GM21367 (cell line): ENCODE results near the gene EPHA8.

ENCODE experiments used
- ATAC-seq: cut with Tn5 transposase; IDR thresholded peaks from one replicate; pipeline ENCODE4 v1.9.1; 2021; ENCODE audit not compliant: unreplicated experiment

EPHA8 gene

DNA sequence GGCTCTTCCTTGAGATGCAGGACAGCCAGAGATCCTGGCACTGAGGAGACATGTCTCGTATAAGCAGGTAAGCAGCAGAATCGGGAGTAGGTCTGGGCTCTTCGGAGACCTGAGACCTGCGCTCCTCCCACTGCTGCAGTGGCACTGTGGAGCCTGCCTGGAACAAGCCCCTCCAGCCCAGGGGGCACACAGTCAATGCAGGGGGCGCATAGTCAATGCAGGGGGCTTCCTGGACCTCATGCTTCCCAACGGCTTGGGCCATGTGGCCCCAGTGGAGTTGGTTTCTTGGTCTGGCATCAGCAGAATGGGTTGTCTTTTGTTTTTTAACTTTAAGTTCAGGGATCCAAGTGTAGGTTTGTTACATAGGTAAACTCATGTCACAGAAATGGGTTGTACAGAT, 27.9 kb upstream of the EPHA8 start:
- no peak for ATAC-seq

DNA sequence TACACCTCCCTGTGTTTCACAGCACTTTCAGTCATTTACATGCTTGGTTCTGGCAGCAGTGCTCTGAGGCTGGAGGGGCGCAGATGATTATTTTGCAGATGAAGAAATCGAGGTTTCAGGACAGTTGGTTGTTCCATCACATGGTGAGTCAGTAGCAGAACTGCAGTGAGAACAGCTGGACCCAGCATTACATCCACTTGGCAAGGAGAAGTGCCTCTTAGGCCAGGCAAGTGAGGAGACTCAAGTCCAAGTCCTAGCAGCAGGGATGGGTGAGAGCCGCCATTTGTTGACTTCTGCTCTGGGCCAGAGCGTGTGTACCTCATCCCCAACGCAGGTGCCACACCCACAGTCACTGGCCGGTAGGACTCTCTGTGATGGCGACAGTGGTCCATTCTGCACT, 26.8 kb upstream of the EPHA8 start:
- ATAC-seq = no peak

DNA sequence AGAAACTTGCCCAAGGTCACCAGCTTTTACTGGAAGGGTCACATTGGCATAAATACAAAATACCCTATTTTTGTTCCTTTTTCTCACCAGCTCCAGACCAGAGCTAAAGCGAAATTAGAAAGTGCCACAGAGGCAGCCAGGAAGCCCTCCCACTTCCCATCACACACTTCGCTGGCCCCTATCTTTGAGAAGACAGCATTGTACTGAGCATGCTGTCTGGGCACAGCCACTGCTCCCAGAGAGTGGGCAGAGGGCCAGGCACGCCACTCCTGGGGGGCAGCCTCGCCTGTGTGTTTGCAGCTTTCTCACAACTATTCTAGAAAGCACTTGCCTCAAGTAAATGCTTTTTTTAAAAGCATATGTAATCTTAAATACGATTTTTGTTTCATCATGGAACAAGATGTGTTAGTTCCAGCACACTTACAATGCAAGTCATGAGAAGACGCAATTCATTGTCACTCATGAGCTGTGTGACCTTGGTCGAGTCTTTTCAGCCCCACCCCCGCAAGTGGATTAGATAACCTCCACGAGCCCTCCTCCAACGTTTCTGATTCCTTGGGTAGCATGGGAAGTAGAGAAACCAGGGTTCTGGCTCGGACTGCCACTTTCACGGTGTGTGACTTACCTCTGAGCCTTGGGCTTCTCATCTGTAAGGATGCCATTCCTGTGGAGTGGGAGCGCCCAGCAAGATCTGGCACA, 25.7 kb upstream of the EPHA8 start:
- no peak for ATAC-seq

DNA sequence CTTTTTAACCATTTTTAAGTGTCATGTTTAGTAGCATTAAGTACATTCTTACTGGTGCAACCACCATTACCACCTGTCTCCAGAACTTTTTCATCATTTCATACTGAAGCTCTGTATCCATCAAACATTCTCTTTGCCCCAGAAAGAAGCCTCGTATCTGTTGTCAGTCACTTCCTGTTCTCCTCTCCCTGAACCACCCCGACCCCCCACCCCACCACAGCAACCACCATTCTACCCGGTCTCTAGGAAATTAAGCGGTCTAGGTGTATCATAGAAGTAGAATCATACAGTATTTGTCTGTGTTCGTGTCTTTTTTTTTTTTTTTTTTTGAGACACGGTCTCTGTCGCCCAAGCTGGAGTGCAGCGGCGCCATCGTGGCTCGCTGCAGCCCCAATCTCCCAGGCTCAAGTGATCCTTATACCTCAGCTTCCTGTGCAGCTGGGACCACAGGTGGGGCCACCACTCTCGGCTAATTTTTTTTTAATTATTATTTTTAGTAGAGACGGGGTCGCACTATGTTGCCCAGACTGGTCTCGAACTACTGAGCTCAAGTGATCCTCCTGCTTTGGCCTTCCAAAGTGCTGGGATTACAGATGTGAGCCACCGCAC, 23.7 kb upstream of the EPHA8 start:
- no peak for ATAC-seq

DNA sequence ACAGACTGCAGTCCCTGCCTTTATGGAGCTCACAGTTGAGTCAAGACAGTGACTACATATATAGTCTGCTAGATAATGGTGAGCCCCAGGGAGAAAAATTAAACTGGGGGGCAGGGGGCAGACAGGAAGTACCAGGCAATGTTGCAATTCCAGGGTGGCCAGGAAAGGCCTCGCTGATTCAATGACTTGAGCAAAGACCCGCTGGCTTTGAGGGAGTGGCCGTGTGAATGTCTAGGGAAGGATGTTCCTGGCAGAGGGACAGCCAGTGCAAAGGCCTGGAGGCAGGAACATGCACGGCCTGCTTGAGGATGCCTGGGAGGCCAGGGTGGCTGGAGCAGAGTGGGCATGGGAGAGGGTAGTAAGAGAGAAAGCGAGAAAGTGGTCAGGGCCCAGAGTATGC, 23.0 kb upstream of the EPHA8 start:
- ATAC-seq = no peak

DNA sequence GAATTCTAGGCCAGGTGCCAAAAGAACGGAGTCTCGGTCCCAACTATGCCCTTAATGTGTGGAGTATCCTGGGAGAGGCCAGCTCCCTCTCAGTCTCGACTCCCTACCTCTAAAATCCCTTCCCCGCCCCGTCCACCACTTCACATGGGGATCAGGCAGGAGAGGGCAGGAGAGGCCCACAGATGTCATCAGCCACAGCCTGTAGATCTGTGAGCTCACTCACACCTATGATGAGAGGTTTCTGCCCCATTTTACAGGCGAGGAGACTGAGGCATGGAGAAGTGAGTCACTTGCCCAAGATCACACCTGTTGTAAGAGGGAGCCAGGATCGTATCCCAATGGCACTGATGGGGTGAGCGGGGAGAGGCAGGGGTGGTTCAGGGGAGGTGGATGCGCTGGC, 20.4 kb upstream of the EPHA8 start:
- ATAC-seq = no peak

DNA sequence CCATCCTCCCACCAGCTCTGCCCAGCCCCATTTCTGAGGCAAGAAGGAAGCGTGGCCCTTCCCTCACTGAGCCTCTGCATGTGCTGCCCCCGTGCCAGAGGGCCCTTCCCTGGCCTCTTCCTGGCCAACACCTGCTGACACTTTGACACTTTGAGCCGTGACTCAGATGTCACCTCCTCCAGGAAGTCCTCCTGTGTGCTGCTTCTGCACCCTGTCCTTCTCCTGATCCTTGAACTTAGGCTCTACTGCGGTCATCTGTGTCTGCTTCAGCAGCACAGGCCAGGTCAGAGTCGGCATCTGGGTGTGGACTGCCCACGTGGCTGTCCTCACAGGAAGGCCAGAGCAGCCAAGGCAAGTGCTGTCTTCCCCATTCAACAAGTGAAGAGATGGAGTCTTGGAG, 19.6 kb upstream of the EPHA8 start:
- ATAC-seq = no peak

DNA sequence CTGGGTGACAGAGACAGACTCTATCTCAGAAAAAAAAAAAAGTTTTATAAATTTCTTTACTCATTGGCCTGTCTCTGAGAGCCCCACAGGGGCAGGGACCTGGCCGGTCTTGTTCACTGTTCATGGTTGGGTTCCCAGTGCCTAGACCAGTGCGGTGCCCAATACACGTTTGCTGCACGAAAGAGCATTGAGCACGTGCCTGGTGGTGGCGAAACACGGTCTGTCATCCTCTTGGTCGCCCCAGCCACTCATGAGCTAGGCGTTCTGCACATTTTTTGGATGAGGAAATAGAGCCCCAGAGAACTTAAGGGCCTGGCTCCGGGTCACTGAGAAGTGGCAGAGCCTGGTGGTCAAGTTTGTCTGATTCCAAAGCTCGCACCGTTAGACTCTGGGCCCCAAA, 18.7 kb upstream of the EPHA8 start:
- ATAC-seq = no peak

DNA sequence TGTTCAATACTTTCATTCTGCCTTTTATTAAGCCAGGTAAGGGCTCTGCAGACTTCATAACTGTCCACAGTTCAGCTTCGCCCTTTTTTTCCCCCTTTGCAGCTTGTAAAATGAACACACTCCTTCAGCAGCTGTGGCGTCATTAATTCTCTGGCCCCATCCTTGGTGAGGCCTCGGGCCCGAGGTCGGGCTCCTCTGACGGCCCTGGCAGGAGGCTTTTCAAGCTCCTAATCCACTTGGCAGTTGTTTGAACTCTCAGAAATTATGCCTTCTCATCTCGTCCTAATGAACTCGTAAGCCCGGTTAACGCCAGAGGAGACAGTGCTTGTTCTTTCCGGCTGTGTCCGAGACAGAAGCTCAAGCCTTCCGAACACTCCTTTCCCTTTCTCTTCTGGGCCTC, 18.1 kb upstream of the EPHA8 start:
- ATAC-seq = no peak

DNA sequence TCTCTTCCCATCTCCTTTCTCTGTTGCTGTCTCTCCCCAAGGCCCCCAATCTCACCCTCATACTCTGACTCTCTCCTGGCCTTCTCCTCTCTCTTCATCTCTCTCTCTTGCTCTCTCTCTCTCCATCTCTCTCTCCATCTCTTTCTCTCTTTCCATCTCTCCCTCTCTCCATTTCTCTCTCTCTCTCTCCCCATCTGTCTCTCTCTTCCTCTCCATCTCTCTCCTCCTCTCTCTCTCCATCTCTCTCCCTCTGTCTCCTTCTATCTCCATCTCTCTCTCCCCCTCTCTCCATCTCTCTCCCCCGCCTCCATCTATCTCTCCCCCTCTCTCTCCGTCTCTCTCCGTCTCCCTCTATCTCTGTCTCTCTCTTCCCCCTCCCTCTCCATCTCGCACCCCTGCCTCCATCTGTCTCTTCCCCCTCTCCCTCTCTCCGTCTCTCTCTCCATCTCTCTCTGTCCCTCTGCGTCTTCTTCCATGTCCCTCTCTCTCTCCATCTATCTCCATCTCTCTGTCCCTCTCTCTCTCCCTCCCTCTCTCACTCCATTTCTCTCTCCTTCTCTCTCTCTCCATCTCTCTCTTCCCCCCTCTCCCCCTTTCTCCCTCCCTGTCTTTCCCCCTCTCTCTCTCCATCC, 16.0 kb upstream of the EPHA8 start:
- ATAC-seq = no peak

DNA sequence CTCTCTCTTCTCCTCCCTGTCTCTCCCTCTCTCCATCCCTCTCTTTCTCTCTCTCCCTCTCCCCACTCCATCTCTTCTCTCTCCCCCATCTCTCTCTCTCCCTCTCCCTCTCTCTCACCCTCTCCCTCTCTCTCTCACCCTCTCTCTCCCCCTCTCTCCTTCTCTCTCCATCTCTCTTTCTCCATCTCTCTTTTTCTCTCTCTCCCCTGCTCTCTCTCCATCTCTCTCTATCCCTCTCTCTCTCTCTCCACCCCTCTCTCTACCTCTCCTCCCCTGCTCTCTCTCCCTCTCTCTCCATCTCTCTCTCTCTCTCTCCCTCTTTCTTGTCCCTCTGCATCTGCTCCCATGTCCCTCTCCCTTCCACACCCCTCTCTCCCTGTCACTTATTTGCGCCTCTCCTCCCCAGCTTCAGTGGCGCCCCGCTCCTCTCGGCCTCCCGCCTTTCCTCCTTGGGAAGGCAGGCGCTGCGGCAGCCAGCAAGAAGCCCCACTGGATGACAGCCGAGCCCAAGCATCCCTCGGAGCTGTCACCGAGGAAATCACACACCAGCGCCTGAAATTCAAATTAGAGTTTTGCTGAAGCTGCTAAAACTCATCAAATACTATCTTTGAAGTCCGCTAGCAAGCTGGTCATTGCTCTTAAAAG, 15.3 kb upstream of the EPHA8 start:
- ATAC-seq = no peak

DNA sequence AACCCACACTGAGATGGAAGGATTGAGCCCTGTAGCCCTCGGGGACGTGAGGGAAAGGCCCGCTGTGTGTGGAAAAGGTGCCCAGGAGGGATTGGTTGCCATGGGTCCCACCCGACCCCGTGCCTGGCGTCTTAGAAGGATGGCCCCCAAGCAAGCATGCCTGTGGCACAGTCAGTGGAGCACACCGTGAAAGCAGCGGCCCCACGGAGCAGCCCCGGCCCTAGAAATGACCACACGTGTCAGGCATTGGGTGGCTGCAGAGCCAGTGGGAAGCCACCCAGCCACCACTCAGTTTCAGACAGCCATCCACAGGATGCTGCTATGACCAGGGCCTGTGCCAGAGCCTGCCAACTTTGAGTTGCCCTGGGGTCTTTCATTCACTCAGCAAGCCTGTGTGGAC, 13.3 kb upstream of the EPHA8 start:
- no peak for ATAC-seq

DNA sequence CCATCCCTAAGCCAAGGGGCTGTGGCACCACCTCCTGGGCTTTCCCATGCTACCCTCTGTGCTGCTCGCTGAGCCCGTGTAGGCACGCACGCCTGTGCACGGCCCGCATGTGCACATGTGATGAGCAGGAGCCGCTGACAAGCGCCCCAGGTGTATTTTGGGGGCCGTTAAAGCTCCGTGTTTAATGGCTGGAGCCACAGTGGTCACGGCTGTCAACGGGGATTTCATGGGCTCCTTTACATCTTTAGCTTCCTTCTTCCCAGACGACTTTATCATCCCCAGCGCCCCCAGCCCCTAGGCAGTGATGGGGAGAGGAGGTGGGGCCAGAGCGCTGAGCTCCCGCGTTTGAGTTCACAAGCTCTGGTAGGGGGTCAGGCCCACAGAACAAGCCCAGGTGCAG, 11.7 kb upstream of the EPHA8 start:
- no peak for ATAC-seq

DNA sequence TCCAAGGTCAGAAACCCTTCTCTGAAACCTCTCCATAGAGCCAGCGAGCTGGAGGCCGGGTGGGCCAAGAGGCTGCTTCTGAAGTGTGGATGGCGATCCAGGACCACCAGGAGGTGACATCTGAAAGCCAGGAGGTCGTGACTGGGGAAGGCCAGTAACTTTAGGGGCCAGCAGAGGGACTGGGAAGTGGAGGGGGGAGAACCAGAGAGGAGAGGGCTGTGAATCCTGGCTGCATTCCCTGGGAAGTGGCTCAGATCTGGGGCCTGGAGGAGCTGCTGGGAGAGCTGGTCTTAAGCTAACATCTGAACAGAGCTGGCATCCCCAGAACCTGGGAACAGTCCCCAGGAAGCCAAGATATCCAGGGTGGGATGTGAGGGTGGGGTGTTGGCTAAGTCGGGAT, 11.3 kb upstream of the EPHA8 start:
- no peak for ATAC-seq

DNA sequence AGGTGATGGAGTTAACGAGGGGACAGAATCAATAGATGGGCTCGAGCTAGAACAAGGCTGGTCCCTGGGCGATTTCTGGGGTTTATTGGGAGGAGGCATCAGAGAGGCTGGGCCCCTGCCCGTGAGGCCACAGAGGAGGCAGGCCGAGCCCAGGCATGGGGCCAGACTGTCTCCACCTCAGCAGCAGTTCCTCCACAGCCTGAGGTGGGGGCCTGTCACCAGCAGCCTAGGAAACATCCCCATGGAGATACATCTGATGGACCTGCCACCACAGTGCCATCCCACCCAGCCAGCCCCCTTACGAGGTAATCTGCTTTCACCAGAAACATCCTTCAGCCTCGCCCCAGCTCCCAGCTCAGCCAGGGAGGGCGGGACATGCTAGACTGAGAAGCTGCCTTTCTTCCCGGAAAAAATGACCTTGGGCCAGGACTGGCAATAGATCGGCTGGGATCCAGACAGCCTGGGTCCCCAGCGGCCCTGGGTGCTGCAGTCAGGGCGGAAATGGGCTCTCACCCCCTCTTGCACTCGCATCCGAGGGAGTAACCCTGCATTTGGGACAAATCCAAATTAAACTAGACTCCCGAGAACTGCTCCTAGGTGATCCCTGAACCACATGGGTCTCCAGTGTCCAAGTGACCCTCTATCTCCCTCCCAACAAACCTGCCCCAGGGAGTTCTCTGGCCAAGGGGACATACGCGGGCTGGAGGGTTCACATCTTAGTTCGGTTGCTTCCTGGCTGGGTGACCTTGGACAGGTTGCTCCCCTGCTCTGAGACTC, 10.0 kb upstream of the EPHA8 start:
- ATAC-seq = no peak

DNA sequence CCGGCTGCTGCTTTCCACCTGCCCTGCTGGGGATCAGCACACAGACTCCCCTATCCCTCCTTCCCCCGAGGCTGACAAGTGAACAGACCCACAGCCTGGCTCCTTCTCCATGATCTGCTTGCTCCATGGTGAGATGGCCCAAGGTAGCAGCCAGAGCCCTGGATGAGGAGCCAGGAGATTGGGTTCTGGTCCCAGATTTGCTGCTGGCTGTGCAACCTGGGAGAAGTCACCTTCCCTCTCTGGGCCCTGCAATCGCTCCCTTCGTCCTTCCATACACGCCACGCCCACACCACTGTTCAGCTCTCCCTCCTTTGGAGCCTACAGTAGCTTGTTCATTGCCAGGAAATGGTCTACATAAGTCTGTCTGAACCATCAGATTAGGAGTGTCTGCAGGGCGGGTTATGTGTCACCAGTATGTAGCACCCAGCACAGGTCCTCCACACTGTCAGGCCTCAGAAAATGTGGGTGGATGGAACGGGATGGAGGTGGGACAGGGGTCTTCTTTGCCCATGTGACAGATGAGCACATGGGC, 9.2 kb upstream of the EPHA8 start:
- no peak for ATAC-seq

DNA sequence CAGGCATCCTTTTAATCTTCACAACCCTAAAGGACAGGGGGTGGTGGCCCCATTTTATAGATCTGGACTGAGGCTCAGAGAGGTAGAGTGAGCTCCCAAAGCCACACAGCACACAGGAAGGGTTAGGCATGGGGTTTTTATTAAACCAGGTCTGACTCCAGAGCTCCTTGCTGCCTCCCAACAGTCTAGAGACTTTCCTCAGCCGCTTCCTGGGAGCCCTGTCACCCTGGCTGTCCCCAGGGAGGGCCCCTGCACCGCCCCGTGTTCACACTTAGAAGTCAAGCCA, 8.0 kb upstream of the EPHA8 start:
- no peak for ATAC-seq

DNA sequence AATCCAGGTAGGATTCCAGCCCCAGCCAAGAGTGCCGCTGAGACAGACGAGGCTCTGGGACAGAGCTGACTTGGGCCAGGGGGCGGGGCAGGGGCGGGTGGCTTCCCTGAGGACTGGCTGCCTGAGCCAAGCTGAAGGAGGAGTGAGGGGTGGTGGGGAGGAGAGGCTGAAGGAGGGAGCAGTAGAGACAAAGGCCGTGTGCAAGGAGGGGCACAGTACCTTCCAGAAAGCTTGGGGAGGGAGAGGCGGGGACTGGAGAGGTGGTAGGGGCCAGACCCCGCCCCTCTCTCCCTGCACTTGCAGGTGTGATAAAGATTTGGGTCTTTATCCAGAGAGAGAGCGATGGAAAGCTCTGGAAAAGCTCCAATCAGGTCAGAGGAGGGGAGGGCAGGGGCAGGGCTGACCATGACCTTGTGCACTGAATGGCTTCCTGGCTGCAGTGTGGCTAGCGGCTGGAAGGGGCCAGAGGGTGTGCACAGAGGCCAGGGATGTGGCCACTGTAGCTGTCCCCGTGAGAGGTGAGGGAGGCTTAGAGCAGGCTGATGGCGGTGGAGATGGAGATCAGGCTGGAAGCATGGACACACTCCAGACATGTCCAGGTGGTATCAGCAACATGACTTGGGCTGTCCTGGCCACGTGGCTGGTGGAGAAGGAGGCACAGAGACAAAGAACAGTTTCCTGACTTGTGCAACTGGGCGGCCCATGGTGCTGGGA, 6.7 kb upstream of the EPHA8 start:
- no peak for ATAC-seq

DNA sequence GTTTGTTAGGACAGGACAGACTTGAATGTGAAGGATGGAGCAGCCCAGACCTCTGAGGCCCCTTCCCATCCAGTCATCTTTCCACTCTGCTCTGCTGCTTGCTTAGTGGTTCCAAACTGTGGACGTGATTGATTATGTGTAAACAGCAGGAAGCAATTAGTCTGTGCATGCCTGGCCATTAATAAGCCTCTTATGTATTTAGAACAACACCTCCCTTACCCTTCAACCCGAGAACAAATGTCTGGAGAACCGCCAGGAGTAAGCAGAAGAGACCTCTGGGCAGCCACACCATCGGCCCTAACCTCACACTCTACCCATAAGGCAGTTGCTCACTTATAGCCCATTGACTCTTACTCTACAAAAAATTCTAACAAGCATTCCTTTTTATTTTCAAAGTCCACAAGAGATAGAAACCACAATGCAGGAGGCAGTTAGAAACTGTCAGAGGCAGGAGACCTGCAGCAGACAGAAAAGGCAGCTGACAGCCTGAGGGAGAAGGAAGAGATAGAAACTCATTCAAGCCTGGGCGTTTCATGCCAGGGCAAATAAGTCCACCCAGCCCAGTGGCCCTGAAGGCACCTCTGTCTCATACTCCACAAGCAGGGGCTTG, 5.8 kb upstream of the EPHA8 start:
- ATAC-seq = no peak
